AG08396 (cell line): ENCODE data around the gene ANKRD55.
"Not testable (repeated sequence)": the region's sequence is repeated elsewhere in the genome, so short reads cannot be mapped to it uniquely, and the experiment has no call there.

Experiments
- DNase-seq: peaks from one replicate; pipeline ENCODE4 v3.0.0; 2012; ENCODE audit warnings: low spot score, mixed read lengths

ANKRD55 gene

GRCh38 chr5:56253126-56253525 lies 20.0 kb upstream of the ANKRD55 start:
- DNase-seq, result no peak

DNA sequence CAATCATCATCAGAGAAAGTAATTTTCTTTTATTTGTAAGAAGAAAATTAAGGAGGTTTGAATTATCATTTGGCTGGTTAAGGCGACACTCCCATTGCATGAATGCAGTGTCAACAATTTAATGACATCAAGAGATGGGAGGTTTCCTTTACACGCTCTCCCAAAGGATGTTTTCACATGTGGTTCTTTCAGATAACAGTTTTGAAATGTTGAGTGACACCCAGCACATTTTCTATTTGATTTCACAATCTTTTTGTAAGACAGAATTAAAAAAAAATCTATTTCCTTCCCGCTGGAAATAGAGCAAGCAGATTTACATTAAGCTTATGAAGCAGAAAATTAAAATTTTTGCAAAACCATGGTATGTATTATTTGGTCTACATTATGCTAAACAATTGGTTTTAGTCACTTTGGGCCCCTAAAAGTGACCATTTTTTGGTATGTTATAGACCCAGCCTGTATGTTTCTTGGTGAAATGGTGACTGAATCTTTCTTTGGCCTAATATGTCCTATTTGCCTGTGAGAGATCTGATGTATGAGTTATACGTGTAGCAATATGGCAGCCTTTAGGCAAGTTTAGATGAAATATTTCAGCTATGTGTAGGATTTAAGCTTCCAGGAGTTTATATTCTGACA lies 18.9 kb upstream of the ANKRD55 start:
- DNase-seq, result no peak

GRCh38 chr5:56251440-56251839 lies 18.3 kb upstream of the ANKRD55 start:
- DNase-seq, result no peak

- no peak for DNase-seq
Measured at GRCh38 chr5:56250011-56250410, 16.9 kb upstream of the ANKRD55 start.

DNA sequence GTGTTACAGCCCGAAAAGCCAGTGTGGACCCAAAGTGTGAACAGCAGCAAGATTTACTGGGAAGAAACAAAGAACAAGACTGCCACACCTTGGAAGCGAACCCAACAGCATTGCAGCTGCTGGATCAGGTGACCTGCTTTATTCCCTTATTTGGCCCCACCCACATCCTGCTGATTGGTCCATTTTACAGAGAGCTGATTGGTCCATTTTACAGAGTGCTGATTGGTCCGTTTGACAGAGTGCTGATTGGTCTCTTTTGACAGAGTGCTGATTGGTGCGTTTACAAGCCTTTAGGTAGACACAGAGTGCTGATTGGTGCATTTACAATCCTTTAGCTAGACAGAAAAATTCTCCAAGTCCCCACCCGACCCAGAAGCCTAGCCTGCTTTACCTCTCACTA lies 16.0 kb upstream of the ANKRD55 start:
- DNase-seq, result not testable (repeated sequence)

GRCh38 chr5:56247592-56247991 lies 14.5 kb upstream of the ANKRD55 start:
- peak; percentile 34 for DNase-seq

DNA sequence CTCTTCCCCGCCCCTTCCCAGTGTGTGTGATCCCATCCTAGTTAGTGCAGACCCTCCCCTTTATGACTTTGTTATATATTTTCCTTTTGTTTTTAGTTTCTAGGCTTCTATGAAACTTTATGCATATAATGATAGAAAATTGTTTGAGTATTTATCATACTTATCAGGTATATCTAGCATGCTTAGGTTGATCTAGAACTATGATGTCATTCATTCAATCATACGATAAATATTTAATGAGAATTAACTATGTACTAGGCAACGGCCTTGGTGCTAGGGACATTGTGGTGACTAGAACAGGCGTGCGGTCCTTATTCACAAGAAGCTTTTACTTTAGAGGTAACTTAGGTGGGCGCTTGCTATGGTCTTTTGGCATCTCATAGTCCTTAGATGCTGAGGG lies 13.6 kb upstream of the ANKRD55 start:
- no peak for DNase-seq

- DNase-seq, result no peak
Measured at GRCh38 chr5:56245481-56245880, 12.4 kb upstream of the ANKRD55 start.

DNA sequence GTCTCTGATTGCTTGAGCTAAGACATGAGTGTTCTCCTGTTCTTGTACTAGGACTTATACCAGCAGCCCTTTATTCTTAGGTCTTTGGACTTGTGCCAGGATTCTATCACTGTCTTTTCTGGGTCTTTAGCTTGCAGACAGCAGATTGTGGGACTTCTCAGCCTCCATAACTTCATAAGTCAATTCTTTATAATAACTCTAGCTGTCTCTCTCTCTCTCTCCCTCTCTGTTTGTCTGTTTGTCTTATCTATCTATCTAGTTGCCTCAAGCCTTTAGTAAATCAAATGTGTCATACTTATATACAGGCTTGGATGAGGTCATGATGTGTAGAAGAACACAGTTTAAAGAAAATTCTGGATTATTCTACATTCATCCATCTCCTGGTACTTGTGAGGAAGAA lies 11.5 kb upstream of the ANKRD55 start:
- no peak for DNase-seq

- DNase-seq, result not testable (repeated sequence)
Measured at GRCh38 chr5:56242271-56242670, 9.1 kb upstream of the ANKRD55 start.

DNA sequence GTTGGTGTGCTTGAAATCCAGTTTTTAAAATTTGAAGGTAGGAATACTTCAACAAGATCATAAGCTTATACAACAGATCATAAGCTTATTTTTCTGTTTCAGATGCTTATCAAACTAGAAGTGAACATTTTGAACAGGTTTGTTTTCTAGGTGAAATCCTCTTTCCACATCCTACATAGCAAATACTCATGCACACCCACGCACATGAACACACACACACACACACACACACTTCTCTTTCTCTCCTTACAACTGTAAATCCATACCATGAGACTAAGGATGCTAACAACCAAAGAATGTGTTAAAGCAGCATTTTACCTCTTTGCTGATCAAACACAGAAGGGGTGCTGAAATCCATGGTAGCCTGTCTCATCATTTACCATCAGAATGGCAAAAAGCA lies 592 bp downstream of the ANKRD55 start:
- no peak for DNase-seq

GRCh38 chr5:56230576-56230975 lies 2.6 kb downstream of the ANKRD55 start:
- DNase-seq, result no peak

DNA sequence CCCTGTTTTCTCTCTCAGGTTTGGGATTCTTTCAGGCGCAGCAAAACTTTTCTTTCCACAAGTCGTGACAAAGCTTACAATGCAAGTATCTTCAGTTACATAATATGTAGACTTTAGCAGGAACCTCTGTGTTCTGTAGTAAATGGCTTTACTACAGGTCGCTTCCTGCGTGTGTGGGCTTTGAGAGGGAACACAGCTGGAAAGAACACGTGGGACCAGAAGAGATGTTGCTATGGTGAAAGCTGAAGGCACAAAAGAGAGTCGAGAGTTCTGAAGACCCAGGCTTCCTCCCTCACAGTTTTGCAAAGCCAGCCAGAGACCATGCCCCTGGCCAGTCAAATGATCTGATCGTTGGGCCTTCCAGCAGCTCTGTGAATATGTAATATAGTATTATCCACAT lies 4.0 kb downstream of the ANKRD55 start:
- DNase-seq, result no peak

GRCh38 chr5:56228631-56229030 lies 4.5 kb downstream of the ANKRD55 start:
- DNase-seq, result no peak

DNA sequence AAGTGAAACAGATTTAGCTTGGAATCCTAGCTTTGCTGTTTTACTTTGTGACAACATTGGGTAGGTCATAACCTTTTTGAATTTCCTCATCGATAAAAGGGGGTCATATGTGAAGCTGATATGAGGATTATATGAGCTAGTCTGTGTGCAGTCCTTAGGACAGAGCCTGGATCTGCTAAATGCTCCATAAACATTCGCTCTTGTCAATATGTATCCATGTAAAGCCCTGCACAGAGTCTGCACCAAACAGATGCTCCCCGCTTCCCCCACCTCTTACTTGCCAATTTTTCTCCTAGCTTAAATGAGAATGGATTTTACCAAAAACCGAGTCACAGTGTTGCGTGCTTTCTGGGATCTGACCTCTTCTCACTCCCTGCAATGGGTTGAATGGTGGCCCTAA lies 5.4 kb downstream of the ANKRD55 start:
- DNase-seq, result no peak

DNA sequence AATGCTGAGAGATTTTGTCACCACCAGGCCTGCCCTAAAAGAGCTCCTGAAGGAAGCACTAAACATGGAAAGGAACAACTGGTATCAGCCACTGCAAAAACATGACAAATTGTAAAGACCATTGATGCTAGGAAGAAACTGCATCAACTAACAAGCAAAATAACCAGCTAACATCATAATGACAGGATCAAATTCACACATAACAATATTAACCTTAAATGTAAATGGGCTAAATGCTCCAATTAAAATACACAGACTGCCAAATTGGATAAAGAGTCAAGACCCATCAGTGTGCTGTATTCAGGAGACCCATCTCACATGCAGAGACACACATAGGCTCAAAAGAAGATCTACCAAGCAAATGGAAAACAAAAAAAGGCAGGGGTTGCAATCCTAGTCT lies 9.8 kb downstream of the ANKRD55 start:
- not testable (repeated sequence) for DNase-seq

- not testable (repeated sequence) for DNase-seq
Measured at GRCh38 chr5:56221601-56222000, 11.5 kb downstream of the ANKRD55 start.

DNA sequence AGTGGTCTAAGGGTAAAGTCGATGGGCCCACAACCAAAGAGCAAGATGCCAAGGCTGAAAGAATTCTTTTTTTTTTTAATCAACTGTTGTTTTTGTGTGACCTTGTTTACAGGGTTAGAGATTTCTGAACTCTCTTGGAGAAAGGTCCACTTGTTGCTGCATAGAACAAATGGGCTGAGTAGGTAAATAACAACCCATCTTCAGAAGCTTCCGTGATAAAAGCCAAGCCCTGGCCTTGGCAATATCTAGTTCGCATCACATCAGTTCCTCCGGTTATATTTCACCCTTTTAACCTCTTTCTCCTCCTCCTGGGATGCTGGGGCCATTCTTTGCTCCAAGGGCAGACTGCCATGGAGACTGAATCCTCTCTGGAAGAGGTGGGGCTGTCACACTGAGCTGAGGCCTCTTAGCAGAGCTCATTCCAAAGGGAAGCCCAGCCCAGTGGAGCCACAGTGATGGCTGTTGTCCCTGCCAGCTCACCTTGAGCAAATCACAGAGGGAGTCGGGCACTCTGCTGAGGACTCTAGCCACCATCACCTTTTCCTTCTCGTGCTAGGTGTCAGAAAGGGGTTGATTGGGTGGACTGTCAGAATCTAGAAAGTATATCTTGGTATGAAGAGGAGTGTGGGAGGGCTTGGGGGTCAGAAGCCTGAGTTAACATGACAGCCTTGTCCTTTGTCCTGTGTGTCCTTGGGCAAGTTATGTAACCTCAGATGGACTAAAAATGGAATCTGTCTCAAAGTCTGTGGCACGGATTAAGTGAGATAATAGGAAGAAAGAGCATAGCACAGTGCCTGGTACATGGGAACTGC lies 17.9 kb downstream of the ANKRD55 start:
- DNase-seq, result no peak

DNA sequence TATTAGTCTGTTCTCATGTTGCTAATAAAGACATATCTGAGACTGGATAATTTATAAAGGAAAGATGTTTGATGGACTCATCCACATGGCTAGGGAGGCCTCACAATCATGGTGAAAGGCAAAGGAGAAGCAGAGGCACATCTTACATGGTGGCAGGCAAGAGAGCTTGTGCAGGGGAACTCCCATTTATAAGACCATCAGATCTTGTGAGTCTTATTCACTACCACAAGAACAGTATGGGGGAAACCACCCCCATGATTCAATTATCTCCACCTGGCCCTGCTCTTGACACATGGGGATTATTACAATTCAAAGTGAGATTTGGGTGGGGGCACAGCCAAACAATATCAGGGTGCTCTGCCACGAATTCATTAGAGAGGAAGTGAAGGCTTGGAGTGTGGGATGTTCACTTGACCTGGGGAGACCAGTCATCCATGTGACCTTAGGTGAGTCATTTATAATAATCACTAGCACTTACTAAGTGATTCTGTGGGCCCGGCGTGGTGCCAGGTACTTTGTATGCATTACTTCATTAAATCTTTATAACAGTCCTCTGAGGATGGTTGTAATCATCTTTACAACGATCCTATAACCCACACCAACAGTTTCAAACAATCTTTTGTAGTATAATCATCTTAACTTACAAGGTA lies 19.1 kb downstream of the ANKRD55 start:
- not testable (repeated sequence) for DNase-seq

DNA sequence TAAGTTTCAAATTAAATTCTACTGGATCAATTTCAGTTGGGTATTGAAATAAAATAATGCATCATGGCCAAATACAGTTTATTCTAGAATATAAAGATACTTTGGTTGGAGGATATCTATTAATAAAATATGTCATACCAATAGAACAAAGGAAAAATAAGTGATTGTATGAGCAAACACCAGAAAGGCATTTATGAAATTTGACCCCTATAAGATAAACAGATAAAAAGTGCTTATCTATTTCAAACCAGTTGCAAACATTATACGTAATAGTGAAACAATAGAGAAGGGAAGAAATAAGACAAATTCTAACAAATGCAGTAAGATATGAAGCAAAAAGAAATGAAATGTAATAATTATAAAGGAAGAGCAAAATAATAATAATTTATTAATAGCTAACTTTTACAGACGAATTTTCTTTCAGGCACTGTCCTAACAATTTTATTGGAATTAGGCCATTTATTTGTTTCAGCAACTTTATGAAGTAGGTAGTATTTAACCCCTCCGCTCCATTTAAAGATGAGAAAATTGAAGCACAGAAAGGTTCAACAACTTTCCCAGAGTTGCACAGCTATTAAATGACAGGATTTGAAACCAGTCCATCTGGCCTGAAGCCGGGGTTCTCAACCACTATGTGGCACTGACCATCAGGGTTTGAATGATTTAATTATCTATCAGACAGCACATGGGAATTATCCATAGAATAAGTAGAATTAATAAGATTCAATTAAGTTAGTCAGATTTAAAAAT lies 20.8 kb downstream of the ANKRD55 start:
- no peak for DNase-seq

GRCh38 chr5:56211298-56211865 lies 21.7 kb downstream of the ANKRD55 start:
- DNase-seq, result peak; percentile 77

GRCh38 chr5:56208681-56209080 lies 24.4 kb downstream of the ANKRD55 start:
- DNase-seq, result no peak
